HEK293T (cell line): ENCODE results near the gene UTP3.
"Not testable (repeated sequence)": the region's sequence is repeated elsewhere in the genome, so short reads cannot be mapped to it uniquely, and the experiment has no call there.

Experiments
- CTCF ChIA-PET: fragments of 350-600 bp; formaldehyde crosslinking; extraction: SDS; loops from one replicate; lab custom pipeline; 2021; ENCODE audit warnings: antibody characterized with exemption, inconsistent platforms; lab: Yijun Ruan, JAX
- POLR2A ChIA-PET: fragments of 350-600 bp; formaldehyde crosslinking; extraction: SDS; loops from one replicate; lab custom pipeline; 2020; ENCODE audit warnings: antibody characterized with exemption, inconsistent platforms; lab: Yijun Ruan, JAX
- DNase-seq: peaks from one replicate; pipeline ENCODE4 v3.0.0; 2012; ENCODE audit warnings: mixed read lengths; ENCODE audit errors: extremely low spot score
- ARNT ChIP-seq: fragments of 450-650 bp; IDR thresholded peaks from 2 replicates; pipeline ENCODE4 v1.6.1; 2017; ENCODE audit warnings: mild to moderate bottlenecking
- BHLHE40 ChIP-seq: fragments of 450-650 bp; IDR thresholded peaks from 2 replicates; pipeline ENCODE4 v1.6.1; 2016; ENCODE audit warnings: mild to moderate bottlenecking, moderate library complexity, borderline replicate concordance
- CTBP1 ChIP-seq: fragments of 450-650 bp; IDR thresholded peaks from 2 replicates; pipeline ENCODE4 v1.6.1; 2016; ENCODE audit warnings: borderline replicate concordance
- ELF4 ChIP-seq: fragments of 450-650 bp; IDR thresholded peaks from 2 replicates; pipeline ENCODE4 v1.6.1; 2017; ENCODE audit warnings: antibody characterized with exemption
- FOXA1 ChIP-seq: fragments of 450-650 bp; IDR thresholded peaks from 2 replicates; pipeline ENCODE4 v1.6.1; 2016; ENCODE audit warnings: mild to moderate bottlenecking
- FOXK2 ChIP-seq: fragments of 450-650 bp; IDR thresholded peaks from 2 replicates; pipeline ENCODE4 v1.6.1; 2016; ENCODE audit warnings: mild to moderate bottlenecking
- FOXM1 ChIP-seq: fragments of 450-650 bp; IDR thresholded peaks from 2 replicates; pipeline ENCODE4 v1.6.1; 2017; ENCODE audit warnings: mild to moderate bottlenecking, borderline replicate concordance
- HDGF ChIP-seq: fragments of 450-650 bp; IDR thresholded peaks from 2 replicates; pipeline ENCODE4 v1.6.1; 2017; ENCODE audit warnings: antibody characterized with exemption, borderline replicate concordance
- L3MBTL2 ChIP-seq: fragments of 450-650 bp; conservative IDR thresholded peaks from 2 replicates; pipeline ENCODE4 v1.6.1; 2016; ENCODE audit warnings: mild to moderate bottlenecking
- LEF1 ChIP-seq: fragments of 450-650 bp; IDR thresholded peaks from 2 replicates; pipeline ENCODE4 v1.6.1; 2017; ENCODE audit warnings: mild to moderate bottlenecking, borderline replicate concordance
- NFRKB ChIP-seq: fragments of 450-650 bp; IDR thresholded peaks from 2 replicates; pipeline ENCODE4 v1.6.1; 2016; ENCODE audit warnings: mild to moderate bottlenecking, moderate library complexity
- SP1 ChIP-seq: fragments of 450-650 bp; IDR thresholded peaks from 2 replicates; pipeline ENCODE4 v1.6.1; 2017
- SUZ12 ChIP-seq: fragments of 450-650 bp; IDR thresholded peaks from 2 replicates; pipeline ENCODE4 v1.6.1; 2016; ENCODE audit warnings: mild to moderate bottlenecking
- TARDBP ChIP-seq: fragments of 450-650 bp; IDR thresholded peaks from 2 replicates; pipeline ENCODE4 v1.6.1; 2016
- ZNF384 ChIP-seq: fragments of 450-650 bp; IDR thresholded peaks from 2 replicates; pipeline ENCODE4 v1.6.1; 2016
- TF ChIP-seq, protein P1 (sequence below): fragments of 450-650 bp; IDR thresholded peaks from 2 replicates; pipeline ENCODE4 v1.6.1; 2016

UTP3 gene

GRCh38 chr4:70657326-70657725 lies 31.0 kb upstream of the UTP3 start:
- ChIA-PET POLR2A (no interaction called here), CTCF (no interaction called here)
- no peak for TF ChIP-seq ELF4
- no peak for TF ChIP-seq BHLHE40
- TF ChIP-seq CTBP1 = no peak
- TF ChIP-seq SP1 = no peak
- no peak for TF ChIP-seq ZNF384
- DNase-seq = no peak

DNA sequence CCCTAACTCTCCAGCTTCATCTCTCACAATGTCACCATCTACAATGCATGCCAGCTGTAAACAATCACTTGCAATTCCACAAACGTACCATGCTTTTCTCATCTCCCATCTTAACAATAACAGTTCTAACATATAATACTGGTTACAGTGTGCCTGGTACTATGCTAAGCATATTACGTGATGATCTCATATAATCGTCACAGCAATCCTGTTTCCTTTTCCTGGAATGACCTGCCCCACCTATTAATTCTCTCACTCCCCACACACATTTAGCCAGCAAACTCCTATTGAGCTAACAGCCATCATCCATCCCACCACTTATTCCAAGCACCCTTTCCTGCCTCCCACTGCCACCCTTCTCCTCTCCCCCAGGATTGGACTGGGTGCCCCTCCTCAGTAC lies 29.9 kb upstream of the UTP3 start:
- no peak for DNase-seq
- CTCF ChIA-PET = no interaction called here
- POLR2A ChIA-PET = no interaction called here
- TF ChIP-seq FOXK2 (no peak), BHLHE40 (no peak), FOXM1 (no peak), CTBP1 (no peak)

DNA sequence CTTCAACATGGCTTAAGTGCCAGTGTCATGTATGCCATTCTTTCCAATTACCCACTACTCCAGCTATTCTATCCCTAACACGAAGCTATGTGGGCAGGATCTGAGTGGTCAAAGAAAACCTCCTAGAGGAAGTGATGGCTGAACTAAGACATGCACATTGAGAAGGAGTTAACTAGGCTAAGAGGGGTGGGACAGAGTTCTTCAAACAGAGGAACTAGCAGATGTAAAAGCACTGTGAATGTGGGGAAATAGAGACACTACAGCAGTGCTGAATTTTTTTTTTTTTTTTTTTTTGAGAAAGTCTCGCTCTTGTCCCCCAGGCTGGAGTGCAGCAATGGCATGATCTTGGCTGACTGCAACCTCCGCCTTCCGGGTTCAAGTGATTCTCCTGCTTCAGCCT lies 28.2 kb upstream of the UTP3 start:
- DNase-seq = no peak
- POLR2A ChIA-PET = no interaction called here
- no peak for TF ChIP-seq ELF4
- TF ChIP-seq BHLHE40 = no peak
- no peak for TF ChIP-seq CTBP1
- TF ChIP-seq, protein P1, sequence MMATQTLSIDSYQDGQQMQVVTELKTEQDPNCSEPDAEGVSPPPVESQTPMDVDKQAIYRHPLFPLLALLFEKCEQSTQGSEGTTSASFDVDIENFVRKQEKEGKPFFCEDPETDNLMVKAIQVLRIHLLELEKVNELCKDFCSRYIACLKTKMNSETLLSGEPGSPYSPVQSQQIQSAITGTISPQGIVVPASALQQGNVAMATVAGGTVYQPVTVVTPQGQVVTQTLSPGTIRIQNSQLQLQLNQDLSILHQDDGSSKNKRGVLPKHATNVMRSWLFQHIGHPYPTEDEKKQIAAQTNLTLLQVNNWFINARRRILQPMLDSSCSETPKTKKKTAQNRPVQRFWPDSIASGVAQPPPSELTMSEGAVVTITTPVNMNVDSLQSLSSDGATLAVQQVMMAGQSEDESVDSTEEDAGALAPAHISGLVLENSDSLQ = no peak
- no peak for TF ChIP-seq FOXM1
- no peak for TF ChIP-seq NFRKB
- no peak for TF ChIP-seq LEF1
- TF ChIP-seq FOXK2 = no peak
- no peak for TF ChIP-seq ARNT
- TF ChIP-seq SUZ12 = no peak
- no peak for TF ChIP-seq SP1
- no peak for TF ChIP-seq L3MBTL2
- TF ChIP-seq TARDBP = no peak
- no peak for TF ChIP-seq FOXA1
- TF ChIP-seq ZNF384 = no peak
- CTCF ChIA-PET = no interaction called here

DNA sequence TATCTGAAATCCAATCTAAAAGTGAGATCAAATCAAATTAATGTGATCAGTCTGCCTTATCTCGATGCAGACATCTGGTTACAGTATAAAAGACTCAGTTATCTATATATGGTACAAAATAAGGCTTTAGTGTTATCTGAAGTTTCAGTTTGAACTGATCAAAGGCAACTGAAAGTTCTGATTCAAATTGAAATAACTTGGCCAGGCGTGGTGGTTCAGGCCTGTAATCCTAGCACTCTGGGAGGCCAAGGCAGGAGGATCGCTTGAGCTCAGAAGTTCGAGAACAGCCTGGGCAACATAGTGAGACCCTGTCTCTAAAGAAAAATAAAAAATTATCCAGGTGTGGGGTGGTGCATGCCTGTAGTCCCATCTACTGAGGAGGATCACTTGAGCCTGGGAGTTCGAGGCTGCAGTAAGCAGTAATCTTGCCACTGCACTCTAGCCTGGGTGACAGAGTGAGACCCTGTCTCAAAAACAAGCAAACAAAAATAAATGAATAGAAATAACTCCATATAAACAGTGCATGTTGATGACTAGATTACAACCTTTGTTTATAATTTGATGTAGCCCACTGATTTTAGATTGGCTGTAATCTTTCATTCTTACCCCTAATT lies 26.9 kb upstream of the UTP3 start:
- DNase-seq, POLR2A ChIA-PET, CTCF ChIA-PET: not testable (repeated sequence)

- TF ChIP-seq FOXA1 (no peak), HDGF (no peak), TARDBP (no peak), NFRKB (no peak)
- POLR2A ChIA-PET = no interaction called here
- CTCF ChIA-PET = no interaction called here
- DNase-seq = no peak
Observed at GRCh38 chr4:70666369-70666768, 22.0 kb upstream of the UTP3 start, which contains the start of gene JCHAIN. Gene JCHAIN (minus strand): TSS chr4:70666508. CDS start chr4:70666490, 18 bp downstream.

DNA sequence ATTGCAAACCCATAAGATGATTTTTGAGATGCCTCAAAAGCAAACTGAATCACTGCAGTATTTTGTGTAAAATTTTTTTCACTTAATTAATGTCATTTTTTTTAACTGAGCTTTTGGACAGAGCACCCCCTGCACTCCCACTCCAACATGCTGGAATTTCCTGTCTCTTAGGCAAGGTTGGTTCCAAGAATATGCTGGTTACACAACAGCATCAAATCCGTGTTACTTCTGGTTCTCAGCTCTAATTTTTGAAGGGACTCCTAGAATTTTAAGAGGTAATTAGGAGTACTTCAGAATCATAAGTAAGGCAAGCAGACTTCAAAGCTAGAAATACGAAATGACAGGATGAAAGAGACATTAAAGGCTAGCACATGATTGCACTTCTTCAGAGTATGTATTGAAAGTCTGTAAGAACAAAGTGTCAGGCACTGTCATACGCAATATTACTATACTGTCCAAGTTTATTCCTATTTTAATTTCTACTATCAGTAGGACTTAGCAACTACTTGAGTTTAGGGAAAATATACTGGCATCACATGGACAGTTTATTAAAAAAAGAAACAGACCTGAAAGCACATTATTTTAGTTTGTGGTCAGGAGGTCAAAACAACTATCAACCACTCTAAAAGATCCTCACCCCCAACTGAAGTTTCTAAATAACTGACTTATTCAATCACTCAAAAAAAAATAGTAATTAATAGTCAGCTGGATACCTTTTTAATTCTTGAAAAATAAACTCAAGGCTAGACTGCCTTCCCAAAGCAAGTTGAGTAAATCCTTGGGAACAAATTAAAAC lies 20.4 kb upstream of the UTP3 start:
- no peak for TF ChIP-seq BHLHE40
- TF ChIP-seq FOXK2 = no peak
- DNase-seq = no peak
- POLR2A ChIA-PET = no interaction called here
- CTCF ChIA-PET = interaction anchor here (0.7 kb wide), 1 partner anchor 789 kb away, joined by 3 read pairs; no protein-coding TSS in a partner anchor

DNA sequence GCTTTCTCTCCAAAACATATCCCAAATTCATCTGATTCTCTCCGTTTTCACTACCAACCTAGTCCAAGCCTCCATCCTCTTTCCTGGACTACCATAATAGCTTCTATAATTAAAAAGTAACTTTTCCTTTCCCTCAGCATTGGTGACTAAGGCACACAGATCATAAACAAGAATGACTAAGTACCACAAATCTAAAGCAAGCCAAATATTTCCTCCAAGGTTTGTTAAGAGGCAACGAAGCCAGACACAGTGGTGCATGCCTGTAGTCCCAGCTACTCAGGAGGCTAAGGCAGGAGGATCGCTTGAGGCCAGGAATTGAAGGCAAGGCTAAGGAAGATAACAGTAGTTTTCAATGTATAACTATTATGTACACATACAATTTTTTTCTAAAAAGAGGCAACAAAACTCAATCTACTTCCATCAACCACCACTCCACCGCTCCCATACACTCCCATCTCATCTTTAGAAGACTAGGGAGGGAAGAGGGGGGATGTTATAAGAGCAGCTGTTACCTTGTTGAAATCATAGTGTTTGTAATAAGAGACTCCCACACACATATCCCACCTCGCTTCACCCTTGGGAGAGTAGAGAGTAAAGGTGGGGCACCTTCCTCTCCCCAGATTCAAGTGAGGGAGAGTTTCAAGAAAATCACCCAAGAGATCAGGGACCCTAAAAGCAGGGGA lies 17.9 kb upstream of the UTP3 start:
- ChIA-PET POLR2A (no interaction called here), CTCF (no interaction called here)
- no peak for TF ChIP-seq ELF4
- TF ChIP-seq L3MBTL2 = no peak
- no peak for TF ChIP-seq SUZ12
- DNase-seq = no peak

- ChIA-PET CTCF (no interaction called here), POLR2A (no interaction called here)
- TF ChIP-seq FOXK2 = no peak
- no peak for TF ChIP-seq SUZ12
- no peak for TF ChIP-seq ELF4
- TF ChIP-seq LEF1 = no peak
- no peak for TF ChIP-seq TARDBP
- TF ChIP-seq NFRKB = no peak
- no peak for TF ChIP-seq FOXA1
- TF ChIP-seq, protein P1 = no peak
- TF ChIP-seq HDGF = no peak
- TF ChIP-seq ZNF384 = no peak
- TF ChIP-seq ARNT = no peak
- TF ChIP-seq CTBP1 = no peak
- TF ChIP-seq SP1 = no peak
- TF ChIP-seq FOXM1 = no peak
- TF ChIP-seq L3MBTL2 = no peak
- no peak for TF ChIP-seq BHLHE40
- no peak for DNase-seq
Observed at GRCh38 chr4:70671091-70671490, 17.2 kb upstream of the UTP3 start.
